Esophagus squamous epithelium (tissue), 4 donors: ENCODE data around the gene PPCS.

Source experiments
- POLR2A ChIP-seq, 4 donors: fragments of 450-650 bp; IDR thresholded peaks; one replicate each; pipeline ENCODE4 v1.6.1; 2017; ENCODE audit warnings: antibody characterized with exemption in 4 of 4, mild to moderate bottlenecking in 4 of 4, moderate library complexity in 3 of 4
- TF ChIP-seq, protein P1 (sequence below), 6 experiments: fragments of 450-650 bp in 4 of 6; fragments of 200-600 bp in 2 of 6; sonication (generic) in 2 of 6; IDR thresholded peaks; one replicate each; pipeline ENCODE4 v1.5.1; 2016 to 2019; ENCODE audit warnings: antibody characterized with exemption in 6 of 6, mild to moderate bottlenecking in 4 of 6, moderate library complexity in 4 of 6

DNA sequence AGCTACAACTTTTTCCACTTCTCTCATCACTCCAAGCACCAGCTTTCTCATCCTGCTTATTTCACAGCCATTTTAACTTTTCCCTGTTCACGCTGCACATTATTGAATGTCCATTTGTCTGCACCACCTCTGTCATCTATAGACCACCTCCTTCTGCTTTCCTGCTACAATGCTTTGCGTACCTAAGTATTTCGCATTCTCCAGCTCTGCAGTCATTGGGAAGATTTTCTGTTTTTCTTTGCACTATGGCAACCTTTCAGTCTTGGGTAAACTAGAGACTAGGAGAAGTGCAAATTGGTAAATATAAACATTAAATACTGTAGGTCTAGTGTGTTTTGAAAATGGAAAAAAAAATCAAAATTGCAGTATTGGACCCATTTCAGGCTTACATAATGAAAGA, 7.6 kb downstream of the PPCS start:
- no peak for TF ChIP-seq POLR2A (IDR thresholded peaks at IDR 0.05)
- TF ChIP-seq, protein P1, sequence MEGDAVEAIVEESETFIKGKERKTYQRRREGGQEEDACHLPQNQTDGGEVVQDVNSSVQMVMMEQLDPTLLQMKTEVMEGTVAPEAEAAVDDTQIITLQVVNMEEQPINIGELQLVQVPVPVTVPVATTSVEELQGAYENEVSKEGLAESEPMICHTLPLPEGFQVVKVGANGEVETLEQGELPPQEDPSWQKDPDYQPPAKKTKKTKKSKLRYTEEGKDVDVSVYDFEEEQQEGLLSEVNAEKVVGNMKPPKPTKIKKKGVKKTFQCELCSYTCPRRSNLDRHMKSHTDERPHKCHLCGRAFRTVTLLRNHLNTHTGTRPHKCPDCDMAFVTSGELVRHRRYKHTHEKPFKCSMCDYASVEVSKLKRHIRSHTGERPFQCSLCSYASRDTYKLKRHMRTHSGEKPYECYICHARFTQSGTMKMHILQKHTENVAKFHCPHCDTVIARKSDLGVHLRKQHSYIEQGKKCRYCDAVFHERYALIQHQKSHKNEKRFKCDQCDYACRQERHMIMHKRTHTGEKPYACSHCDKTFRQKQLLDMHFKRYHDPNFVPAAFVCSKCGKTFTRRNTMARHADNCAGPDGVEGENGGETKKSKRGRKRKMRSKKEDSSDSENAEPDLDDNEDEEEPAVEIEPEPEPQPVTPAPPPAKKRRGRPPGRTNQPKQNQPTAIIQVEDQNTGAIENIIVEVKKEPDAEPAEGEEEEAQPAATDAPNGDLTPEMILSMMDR (IDR thresholded peaks at IDR 0.05), result no peak
